ENCODE results near the gene BBS12.
"Not testable (repeated sequence)": the region's sequence is repeated elsewhere in the genome, so short reads cannot be mapped to it uniquely, and the experiment has no call there.

Gene BBS12

DNA sequence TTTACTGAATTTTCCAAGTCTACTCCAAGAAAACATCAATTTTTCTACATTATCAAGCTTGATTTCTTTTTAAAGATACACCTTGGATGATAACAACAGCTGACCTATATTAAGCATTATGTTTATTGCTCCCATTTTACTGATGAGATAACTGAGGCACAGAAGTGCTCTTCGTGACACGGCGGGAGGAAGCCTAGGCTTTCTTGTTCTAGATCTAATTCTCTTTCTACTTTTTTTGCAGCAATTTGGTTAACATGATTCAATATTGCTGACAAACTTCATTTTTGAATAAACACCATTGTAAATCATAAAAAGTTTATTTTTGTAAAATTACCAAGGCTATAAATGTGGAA is 33.8 kb downstream of the BBS12 start:
- DNase-seq, result no peak

DNA sequence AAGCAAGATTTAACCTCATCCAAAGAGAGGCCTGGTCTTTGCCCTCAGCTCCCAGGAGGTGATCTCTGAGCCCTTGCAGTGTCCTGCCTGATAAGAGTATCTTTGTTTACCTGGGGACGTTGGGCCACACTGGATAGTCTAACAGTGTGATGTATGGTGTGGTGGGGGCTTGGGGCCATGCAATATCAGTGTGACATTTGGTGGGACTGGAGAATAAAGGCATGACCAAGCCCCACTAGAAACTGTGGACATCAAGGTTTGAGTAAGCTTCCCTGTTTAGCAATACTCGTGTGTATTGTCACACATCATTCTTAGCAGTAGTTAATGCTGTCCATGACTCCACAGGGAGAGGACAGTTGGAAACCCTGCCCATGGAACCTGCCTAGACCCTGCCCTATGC is 34.4 kb downstream of the BBS12 start:
- DNase-seq, result no peak

DNA sequence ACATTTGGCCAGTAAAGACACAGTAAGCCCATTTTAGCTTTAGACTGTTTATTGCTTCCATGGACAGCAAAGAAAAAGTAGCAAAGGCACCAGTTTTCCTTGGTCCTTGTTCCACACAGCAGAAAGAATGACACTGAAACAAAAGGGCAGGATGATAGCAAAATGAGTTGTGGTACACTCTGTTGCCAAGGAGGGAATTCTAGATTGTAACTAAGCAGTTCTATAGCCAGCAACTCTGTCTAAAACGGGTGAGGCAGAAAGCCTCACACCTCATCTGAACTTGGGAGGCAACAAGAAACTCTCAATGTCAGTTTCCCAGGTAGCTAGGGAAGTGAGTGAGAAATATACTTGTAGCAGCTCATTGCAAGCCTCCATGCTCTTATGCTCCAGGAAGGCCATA is 39.2 kb downstream of the BBS12 start:
- no peak for DNase-seq

DNA sequence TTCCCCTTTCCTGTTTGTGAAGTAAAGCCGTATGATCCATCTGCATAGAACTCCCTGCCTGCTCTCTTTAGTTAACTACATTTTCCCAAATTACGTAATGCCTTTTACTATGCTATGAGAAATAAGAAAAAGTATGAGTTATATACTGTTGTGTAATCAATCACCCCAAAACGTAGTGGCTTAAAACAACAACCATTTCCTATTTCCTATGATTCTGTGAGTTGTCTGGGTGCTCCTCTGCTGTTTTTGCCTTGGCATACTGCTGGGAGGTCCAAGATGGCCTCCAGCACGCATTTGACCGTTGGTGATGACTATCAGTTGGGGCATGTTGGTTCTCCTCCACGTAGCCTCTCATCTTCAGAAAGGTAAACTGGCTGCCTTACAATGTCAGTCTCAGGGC is 39.8 kb downstream of the BBS12 start:
- DNase-seq, result no peak

DNA sequence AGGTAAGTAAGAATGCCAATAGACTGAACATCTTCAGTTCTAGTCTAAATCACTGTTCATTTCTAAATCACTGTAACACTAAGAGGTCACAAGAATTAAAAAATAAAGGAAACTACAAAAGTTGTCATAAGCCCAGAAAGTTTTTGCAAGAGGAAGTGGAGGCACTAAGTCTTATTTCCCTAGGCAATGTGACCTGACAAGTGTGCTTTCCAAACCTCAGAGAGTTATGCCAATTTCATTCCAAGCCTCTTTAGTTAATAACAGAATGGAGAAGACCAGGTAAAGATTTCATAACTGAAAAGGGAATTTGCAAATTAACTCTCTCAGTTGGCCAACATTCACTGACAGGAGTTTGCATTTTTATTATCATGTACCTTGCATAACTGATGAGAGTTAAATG is 40.5 kb downstream of the BBS12 start:
- DNase-seq, result no peak

DNA sequence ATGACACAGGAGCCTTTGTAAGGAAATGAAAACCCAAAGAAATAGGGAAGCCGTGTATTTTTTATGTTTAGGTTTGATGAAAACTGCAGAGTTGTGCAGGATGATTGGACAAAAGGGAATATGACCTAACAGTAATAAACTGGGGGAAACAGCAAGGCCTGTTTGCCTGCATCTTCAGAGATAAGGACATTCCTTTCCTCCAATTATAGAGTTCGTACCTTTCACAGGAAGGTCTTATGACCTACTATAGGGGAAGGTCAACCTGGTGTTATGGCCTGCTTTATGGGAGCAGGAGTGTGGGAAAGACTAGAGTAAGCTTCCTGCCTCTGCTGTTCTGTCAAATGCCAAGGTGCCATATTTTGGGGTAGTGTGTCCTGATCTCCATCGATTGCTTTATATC is 42.5 kb downstream of the BBS12 start:
- no peak for DNase-seq

DNA sequence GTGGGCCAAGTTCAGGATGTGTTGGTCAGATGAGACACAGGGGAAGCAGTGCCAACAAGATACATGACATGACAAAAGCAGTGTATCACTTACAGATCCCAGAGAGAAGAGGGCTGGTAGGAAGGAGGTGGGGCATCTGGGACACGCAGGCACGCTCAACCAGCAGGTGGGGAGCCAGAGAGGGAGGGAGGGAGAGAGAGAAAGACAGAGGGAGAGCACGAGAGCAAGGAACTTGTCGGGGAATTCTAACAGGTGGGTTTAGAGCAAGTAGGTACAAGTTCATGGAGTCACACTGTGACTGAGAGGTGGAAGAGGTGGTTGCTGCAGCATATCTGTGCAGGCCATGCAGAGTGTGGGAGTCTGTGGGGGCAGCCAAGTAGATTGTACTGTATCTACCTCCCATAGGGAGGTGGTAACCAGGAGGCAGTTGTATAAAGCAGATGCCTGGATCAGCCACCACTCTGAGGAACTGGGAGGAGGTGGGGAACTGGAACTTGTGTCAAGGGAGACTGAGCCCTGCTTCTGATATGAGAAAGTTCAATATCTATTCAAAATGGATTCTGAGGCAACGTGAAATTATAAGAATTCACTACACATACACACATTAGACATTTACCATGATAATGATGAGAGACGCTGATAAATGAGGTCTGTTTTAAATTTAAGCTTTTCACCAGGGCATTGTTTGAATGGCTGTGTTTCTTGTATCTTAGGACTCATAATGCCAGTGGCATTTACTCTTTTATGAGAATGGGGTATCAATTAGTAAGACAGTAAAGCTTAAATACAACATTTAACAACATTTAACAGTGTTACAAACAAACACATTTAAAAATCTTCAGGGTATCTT is 43.7 kb downstream of the BBS12 start:
- DNase-seq, result no peak

DNA sequence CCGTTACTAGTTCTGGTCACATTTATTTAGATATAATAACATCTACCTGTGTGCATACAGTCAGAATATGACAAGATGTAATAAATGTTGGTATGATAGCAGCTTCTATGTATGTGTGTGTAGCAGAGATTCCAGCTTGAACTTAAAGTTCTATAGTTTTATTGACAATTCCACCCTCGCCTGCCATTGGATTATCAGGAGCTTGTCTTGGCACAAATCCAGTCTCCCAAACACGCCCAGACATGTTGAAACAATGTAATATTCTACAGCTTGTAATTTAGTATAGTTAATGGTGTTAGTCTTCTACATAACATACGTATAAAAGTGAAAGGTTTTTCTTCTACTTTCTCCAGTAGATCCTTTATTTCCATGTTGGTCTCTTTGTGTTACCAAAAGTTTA is 44.4 kb downstream of the BBS12 start:
- no peak for DNase-seq

DNA sequence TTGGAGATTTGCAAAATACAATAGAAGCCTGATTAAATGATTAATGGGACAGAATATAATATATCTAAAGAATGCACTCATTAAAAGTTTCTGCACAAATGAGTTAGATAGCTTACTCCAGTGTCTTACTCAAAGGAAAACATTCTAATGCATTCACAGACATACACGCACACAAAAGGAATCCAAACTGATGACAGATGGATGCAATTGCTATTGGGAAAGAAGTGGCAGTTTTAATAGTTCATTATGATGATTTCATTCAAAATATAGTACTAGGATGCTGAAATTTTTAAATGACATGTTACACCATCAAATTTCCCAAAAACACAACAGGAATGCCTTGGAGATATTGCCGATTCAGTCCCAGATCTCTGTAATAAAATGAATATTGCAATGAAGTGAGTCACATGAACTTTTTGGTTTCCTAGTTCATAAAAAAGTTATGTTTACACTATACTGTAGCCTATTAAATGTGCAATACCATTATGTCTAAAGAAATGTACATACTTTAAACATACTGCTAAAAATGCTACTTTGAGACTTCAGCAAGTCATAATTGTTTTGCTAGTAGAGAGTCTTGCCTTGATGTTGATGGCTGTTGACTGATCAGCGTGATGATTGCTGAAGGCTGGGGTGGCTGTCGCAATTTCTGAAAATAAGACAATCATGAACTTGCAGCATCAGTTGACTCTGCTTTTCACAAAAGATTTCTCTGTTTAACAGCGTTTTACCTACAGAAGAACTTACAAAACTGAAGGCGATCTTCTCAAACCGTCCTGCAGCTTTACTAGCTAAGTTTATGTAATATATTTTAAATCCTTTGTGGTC is 45.6 kb downstream of the BBS12 start:
- DNase-seq, result no peak

DNA sequence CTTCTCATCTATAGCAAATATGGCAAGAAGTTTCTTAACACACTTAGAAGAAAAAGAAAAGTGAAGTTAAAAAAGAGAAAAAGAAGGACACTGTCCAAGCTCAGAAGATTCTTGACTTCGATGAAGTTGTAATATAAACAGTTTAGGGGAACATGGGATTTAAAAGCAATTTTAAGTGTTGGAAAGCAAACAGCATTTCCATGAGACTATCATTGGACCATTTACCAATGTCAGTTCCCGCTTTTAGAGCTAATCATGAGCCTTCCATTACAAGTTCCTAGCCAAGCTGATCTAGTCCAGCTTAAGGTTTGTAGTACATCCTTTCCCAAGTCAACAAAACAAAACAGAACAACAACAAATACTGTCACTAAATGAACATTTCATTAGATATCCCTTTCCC is 49.0 kb downstream of the BBS12 start:
- DNase-seq, result no peak

DNA sequence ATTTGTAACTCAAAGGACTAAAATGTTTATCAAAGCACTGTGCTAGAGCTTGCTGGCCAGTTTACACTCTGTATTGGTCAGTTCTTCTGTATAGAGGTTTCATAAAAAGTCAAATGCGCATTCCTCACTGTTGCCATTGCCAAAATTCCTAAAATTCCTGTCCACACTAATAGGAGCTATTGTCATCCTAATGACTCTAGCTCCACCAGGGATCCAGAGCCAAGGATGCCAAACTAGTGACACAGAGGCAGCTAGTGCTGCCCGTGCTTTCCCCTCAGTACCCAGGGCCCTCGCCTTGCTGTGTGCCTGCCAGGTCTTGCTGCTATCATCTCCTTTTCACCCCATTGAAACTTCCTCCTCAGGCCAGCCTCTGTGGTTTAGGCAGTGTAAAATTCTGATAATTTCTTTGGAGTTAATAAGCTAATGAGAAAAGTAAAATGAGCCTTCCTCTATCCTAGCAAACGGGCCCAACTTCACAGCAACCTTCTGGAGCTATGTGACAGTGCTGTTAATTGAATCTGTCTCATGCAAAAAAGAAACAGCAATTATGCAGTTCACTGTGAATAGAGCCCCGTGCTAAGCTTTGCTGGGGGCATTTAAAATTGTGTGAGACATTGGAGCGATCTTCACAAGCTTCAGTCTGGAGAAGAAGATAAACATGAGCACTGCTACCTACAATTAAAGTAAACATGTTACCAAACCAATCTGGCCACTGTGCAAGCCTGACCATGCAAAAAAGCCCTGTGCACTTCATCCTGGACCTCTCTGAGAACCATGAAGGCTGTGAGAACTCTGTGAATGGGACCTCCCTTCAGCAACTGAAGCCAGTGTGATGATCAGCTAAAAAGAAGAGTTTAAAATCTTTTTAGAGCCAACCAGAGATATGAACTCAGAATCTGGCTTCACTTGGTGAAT is 51.1 kb downstream of the BBS12 start:
- no peak for DNase-seq

DNA sequence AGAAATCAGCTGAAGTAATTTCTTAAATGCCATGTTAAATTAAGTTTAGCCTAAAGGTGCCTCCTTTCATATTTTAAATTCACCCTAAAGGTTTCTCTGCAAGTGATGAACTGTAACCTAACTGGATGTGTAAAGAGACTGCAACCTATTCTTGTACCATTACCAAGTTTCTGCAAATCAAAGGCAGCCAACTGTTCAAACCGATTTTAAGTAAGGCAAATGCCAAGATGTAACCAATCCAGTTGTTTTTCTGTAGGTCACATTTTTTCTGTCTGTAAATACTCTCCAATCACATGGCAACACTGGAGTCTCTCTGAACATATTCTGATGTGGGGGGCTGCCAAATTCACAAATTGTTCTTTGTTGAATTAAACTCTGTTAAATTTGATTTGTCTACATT is 51.8 kb downstream of the BBS12 start:
- no peak for DNase-seq

DNA sequence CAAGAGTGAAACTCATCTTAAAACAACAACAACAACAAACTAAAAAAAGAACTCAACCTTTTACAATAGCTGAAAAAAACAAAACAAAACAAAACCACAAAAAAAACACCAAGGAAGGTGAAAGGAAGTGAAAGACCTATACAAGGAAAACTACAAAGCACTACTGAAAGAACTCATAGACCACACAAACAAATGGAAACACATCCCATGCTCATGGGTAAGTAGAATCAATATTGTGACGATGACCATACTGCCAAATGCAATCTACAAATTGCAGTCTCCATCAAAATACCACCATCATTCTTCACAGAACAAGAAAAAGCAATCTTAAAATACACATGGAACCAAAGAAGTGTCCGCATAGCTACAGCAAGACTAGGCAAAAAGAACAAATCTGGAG is 52.6 kb downstream of the BBS12 start:
- DNase-seq, result no peak

DNA sequence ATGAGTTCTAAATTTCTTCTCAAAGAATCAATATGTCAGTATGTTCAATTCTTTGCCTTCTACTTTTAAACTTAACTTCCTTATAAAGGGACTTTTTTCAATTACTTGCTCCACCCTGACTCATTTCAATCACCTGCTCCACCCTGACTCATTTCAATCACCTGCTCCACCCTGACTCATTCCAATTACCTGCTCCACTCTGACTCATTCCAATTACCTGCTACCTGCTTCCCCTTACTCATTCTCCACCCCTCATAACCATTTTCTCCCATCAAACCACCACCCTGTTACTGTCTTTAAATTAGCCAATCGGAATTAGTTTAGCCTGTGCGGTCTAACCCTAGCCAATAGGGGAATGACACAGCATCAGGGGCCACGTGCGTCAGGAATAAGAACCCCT is 53.8 kb downstream of the BBS12 start:
- DNase-seq, result not testable (repeated sequence)

DNA sequence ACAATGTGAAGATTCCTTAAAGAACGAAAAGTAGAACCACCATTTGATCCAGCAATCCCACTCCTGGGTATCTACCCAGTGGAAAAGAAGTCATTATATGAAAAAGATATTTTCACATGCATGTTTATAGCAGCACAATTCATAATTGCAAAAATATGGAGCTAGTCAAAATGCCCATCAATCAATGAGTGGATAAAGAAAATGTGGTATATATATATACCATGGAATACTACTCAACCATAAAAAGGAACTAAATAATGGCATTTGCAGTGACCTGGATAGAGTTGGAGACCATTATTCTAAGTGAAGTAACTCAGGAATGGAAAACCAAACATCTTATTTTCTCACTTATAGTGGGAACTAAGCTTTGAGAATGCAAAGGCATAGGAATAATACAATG is 54.4 kb downstream of the BBS12 start:
- not testable (repeated sequence) for DNase-seq

DNA sequence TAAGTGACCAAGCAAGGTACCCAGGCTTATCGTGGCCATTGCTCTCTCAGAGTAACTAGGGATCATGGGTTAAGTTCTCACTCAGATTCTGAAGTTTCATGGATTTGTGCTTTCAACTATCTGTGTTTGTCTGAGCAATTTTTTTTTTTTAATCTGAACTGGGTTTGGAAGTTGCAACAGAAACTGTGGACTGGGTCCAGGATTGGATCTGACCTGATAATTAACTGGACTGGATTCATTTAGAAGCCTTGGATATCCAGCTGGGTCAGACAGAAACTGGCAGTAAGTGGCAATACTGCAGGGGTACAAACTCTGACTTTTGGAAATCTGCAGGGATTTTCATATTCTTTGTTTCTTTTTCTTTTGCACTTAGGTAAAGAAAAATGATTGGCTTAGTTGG is 55.4 kb downstream of the BBS12 start:
- no peak for DNase-seq

DNA sequence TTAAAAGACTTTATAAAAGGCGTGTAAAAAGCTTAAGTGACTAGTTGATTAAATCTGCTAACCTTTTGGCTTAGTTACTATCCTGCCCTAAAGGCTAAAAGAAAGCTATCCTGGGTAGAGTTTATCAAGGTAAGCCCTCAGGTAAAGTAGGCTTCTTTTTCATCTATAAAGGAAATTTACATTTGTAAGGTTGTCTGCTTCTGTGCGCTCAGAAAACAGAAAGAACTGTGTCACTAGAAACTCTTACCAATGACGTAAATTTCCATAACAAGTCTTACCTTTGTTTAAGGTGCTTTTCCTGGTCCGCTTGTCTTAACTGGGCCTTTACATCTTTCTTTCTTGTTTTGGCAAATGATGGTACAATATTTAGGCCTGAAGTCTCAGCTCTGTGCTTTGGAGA is 56.4 kb downstream of the BBS12 start:
- DNase-seq, result no peak

DNA sequence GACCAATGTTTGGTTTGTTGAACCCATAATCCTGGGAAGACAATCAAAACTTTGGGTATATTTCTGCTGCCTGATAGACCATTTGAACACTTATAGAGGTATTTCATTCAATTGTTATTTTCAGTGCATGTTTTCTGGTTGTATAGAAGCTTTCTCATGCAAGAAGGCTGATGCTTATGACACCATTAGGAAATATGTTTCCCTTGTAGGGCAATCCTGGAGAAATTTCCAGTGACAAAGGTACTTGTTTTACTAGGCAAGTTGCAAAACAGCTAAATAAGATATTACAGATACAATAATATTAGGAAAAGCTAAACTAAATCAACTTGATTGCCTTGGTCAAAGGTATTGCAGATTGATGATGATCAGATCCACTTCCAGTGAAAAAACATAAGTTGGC is 61.3 kb downstream of the BBS12 start:
- DNase-seq, result no peak
